ENCODE measurements around the gene FASTKD1.

Gene FASTKD1

DNA sequence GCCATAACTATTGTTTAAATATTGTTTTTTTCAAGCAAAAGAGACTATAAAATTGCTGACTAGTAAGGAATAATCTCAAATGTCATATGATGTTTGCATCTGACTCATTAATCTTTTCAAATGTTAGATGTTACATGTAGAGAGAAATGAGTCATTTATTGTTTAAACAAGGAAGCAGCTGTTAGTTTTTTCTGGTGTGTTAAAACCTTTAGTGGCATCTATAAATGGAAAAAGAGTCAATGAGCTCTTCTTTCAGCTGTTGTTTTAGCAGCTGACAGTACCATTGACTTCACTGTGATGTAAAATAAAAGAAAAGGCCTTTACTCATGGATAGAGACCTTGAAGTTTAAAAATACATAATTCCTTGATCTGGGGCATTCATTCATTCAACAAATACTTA lies 66.0 kb downstream of the FASTKD1 start:
- DNase-seq (ENCODE audit: low read depth), result no peak

DNA sequence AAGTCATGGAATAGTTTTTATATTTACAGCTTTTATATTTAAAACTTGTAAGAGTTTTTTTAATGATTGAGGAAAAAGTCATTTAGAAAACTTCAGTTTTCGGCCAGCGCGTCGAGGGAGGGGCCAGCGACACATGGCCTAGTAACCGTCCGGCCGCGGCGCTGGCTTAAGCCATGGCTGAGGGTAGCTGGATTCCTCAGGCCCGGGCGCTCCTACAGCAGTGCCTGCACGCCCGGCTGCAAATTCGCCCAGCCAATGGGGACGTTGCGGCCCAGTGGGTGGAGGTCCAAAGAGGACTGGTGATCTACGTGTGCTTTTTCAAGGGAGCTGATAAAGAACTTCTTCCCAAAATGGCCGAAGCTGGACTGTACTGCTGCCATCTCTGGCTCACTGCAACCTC lies 69.0 kb downstream of the FASTKD1 start:
- DNase-seq (ENCODE audit: low read depth), result no peak

DNA sequence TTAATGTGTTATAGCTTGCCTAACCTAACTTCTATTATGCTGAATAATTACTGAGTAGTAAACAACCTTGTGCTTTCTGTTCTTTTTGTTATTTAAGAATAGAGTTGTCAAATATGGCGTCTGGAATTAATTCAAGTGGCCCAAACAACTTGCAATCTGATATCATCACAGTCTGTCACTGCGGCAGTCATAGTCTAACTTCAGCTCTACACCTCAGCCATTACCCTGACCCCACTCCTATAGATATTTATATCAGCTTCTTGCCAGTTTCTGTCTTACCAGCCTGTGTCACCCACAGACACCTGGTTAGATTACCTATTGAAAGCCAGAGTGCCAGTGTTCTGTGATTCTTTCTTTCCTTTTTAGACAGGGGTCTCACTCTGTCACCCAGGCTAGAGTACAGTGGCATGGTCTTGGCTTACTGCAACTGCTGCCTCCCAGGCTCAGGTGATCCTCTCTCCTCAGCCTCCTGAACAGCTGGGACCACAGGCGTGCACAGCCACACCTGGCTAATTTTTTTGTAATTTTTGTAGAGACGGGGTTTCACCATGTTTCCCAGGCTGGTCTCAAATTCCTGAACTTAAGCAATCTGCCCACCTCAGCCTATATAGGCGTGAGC lies 78.2 kb downstream of the FASTKD1 start:
- DNase-seq (ENCODE audit: low read depth), result no peak

DNA sequence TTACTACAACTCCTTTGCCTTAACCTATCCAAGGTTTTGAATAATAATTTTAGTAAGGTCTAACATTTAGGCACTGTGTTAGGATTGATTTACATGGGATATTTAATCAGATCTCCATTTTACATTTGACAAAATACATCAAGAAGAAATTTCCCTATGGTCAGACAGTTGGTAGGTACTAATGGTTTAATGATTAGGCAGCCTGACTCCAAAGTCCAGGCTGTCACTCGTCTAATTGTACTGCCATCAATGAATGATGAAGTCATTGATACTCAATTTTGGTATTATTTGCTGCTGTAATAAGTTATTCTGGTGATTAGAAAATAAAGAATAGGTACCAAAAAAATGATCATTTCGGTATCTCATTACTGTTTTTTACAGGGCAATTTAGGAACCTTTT lies 80.3 kb downstream of the FASTKD1 start:
- DNase-seq (ENCODE audit: low read depth), result no peak

DNA sequence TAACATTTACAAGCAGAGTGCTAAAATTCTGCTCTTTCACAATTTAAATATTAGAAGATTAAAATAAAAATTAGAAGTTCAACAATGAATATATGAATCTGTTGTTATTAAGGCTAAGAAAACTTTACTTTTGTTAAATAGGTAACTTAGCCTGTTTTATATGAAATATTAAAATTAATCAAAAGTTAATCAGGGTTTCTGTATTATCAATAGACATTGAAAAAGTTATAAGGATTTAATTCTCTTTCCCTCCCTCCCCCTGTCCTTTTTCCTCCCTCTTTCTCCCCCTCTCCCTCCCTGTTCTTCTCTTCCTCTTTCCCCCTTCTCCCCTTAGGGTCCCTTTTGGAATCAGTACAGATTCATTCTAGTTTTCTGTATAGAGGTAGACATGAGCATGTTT lies 82.3 kb downstream of the FASTKD1 start:
- DNase-seq (ENCODE audit: low read depth), result no peak

DNA sequence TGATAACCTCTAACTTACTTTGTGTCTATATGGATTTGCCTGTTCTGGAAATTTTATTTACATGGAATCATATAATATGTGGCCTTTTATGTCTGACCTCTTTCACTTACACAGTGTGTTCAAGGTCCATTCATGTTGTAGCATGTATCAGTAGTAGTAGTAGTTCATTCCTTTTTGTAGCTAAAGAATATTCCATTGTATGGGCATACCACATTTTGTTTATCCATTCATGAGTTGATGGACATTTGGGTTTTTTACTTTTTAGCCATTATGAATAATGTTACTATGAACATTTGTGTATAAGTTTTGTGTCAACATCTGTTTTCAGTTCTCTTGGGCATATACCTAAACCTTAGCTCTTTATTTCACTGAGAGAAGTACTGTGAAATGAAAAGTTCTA lies 82.8 kb downstream of the FASTKD1 start:
- no peak for DNase-seq (ENCODE audit: low read depth)

DNA sequence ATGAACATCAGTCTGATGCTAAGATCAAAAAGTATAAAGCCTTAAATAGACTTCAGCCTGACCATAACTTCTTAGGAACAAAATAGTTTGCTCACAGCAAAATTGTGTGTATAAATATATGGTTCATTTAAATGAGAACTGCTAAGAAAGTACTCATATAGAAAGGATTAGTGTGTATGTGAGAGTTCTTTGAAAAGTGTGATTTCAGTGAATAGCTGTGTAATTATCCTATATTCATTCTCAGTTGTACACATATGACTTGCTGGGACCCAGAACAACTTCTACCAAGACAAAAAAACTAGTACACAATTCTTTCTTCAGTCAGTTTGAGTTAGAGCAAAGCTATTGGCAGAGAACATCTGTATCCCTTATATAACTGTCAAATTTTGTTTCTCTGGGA lies 87.2 kb downstream of the FASTKD1 start:
- no peak for DNase-seq (ENCODE audit: low read depth)

DNA sequence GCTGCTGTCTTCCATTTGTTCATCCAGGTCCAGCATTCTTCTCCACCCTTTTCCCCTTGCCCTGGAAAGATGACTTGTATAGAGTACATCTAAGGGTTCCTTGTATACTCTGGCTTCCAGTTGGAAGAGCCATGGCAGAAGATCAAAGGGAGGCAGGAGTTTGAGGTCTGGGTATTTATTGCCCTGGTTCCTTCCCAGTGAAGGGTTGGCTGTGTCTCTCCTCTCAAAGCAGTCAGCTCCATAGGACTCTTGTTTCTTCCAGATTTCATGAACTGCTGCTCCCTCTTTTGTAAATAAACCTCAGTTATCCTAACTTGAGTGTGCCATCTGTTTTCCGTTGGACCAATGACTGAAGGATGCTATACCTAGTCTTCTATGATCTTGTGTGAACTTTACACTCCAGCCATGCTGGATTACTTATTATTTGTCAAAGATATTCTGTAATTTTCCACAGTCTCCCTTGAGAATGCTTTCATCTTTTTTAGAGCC lies 88.0 kb downstream of the FASTKD1 start:
- DNase-seq (ENCODE audit: low read depth), result no peak

DNA sequence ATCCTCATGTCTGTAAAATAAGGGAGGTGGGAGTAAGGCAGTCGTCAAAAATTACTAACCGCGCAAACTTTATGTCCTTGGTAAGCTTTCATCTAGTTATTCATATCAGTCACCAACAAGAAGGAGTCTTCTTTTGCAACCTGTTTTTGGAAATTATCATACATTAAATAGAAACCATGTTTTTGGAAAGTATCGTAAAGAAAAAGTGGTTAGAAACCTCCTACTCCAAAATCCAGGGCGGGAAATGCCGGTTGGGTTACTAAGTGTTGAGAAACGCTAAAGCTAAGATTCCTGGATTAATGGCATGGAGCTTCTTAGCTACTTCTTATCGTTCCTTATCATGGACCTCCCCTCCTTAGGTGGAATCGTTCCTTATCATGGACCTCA lies 93.6 kb downstream of the FASTKD1 start:
- DNase-seq (ENCODE audit: low read depth), result no peak
